Astrocyte of the hippocampus (primary cell): ENCODE data around the gene PSMD5.

Experiments used
- DNase-seq: peaks from one replicate; pipeline ENCODE4 v3.0.0; 2011; ENCODE audit warnings: low read depth, low spot score

The PSMD5 gene

GRCh38 chr9:120855827-120856670 lies 13.3 kb upstream of the PSMD5 start:
- DNase-seq: no peak

GRCh38 chr9:120854596-120855327 lies 12.0 kb upstream of the PSMD5 start:
- no peak for DNase-seq

- no peak for DNase-seq
These were observed 10.5 kb upstream of the PSMD5 start for GRCh38 chr9:120853198-120853597.

- DNase-seq: peak; percentile 92
These were observed 9.7 kb upstream of the PSMD5 start for GRCh38 chr9:120852240-120853010.

- no peak for DNase-seq
These were observed 8.7 kb upstream of the PSMD5 start for GRCh38 chr9:120851449-120851848.

- no peak for DNase-seq
These were observed 7.6 kb upstream of the PSMD5 start for GRCh38 chr9:120850315-120850714.

- DNase-seq: peak; percentile 28
These were observed 4.2 kb upstream of the PSMD5 start for GRCh38 chr9:120846906-120847305.

GRCh38 chr9:120846251-120846889 lies 3.6 kb upstream of the PSMD5 start:
- no peak for DNase-seq

GRCh38 chr9:120845255-120845654 lies 2.5 kb upstream of the PSMD5 start:
- DNase-seq: no peak

- DNase-seq: no peak
These were observed 615 bp downstream of the PSMD5 start for GRCh38 chr9:120841930-120842684.

- DNase-seq: peak; percentile 73
These were observed 3.6 kb downstream of the PSMD5 start for GRCh38 chr9:120839146-120839545.

GRCh38 chr9:120837921-120838320 lies 4.8 kb downstream of the PSMD5 start:
- DNase-seq: no peak

- no peak for DNase-seq
These were observed 9.4 kb downstream of the PSMD5 start for GRCh38 chr9:120833325-120833724.

- DNase-seq: peak; percentile 35
These were observed 9.9 kb downstream of the PSMD5 start for GRCh38 chr9:120832807-120833206.

- no peak for DNase-seq
These were observed 11.9 kb downstream of the PSMD5 start for GRCh38 chr9:120830865-120831264.

- no peak for DNase-seq
These were observed 12.6 kb downstream of the PSMD5 start for GRCh38 chr9:120830151-120830550.

GRCh38 chr9:120829650-120830049 lies 13.1 kb downstream of the PSMD5 start:
- no peak for DNase-seq

- no peak for DNase-seq
These were observed 22.6 kb downstream of the PSMD5 start for GRCh38 chr9:120820095-120820494.

- DNase-seq: no peak
These were observed 24.1 kb downstream of the PSMD5 start for GRCh38 chr9:120818595-120818994.

- no peak for DNase-seq
These were observed 27.6 kb downstream of the PSMD5 start for GRCh38 chr9:120815075-120815474.

GRCh38 chr9:120808931-120809330 lies 33.8 kb downstream of the PSMD5 start:
- DNase-seq: no peak
